Neural progenitor cell (in vitro differentiated cells): ENCODE data around the gene UTRN.

Source experiments
- CTCF ChIP-seq: fragments of 200-600 bp; sonication (generic); IDR thresholded peaks from 2 replicates; pipeline ENCODE4 v1.5.1; 2017; ENCODE audit warnings: antibody characterized with exemption, mild to moderate bottlenecking
- EZH2 ChIP-seq: fragments of 200-600 bp; sonication (generic); IDR thresholded peaks from 2 replicates; pipeline ENCODE4 v1.6.1; 2017; ENCODE audit warnings: antibody characterized with exemption, mild to moderate bottlenecking, moderate library complexity
- EZH2phosphoT487 ChIP-seq: fragments of 200-600 bp; sonication (generic); IDR thresholded peaks from 2 replicates; pipeline ENCODE4 v1.6.1; 2017; ENCODE audit warnings: antibody characterized with exemption

DNA sequence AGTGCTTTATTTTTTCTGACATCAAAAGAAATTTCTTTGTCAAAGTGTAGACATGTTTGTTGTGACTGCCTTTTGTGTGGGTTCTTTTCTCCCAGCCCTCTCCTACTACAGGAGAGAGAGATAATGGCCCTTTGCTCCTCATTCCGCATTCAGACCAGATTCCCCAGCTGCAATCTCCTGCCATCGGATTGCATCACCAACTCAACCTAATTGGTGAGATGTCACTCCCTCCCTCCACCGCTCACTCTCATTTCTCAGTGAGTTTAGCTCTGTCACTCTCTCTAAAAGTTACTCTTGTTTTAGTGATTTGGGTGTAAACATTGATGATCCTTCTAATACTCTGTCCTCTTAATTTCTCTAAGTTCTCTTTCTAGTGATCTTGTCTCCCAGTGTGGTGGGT lies 22.7 kb downstream of the UTRN start:
- TF ChIP-seq CTCF (no peak), EZH2 (no peak), EZH2phosphoT487 (no peak)
